MG63 (cell line): ENCODE data around the gene TBL1XR1. TPM values are rescaled to one million over a fixed set of nuclear protein-coding genes. Genes with fewer than 3 reads are reported as not detected.

Experiments used
- DNase-seq: peaks from one replicate; pipeline ENCODE4 v3.0.0-alpha.2; 2020
- H3K27me3 ChIP-seq: fragments of 250-450 bp; sonication (Bioruptor Pico); 2 replicates; pipeline ENCODE4 v1.5.1; 2020; ENCODE audit warnings: mild to moderate bottlenecking, moderate library complexity
- H3K36me3 ChIP-seq: fragments of 250-450 bp; sonication (Bioruptor Pico); 2 replicates; pipeline ENCODE4 v1.5.1; 2020; ENCODE audit warnings: mild to moderate bottlenecking, moderate library complexity
- H3K4me3 ChIP-seq: fragments of 250-450 bp; sonication (Bioruptor Pico); 2 replicates; pipeline ENCODE4 v1.5.1; 2020; ENCODE audit warnings: mild to moderate bottlenecking, moderate library complexity
- H3K9me3 ChIP-seq: fragments of 250-450 bp; sonication (Bioruptor Pico); 2 replicates; pipeline ENCODE4 v1.5.1; 2020; ENCODE audit warnings: mild to moderate bottlenecking, moderate library complexity
- total RNA-seq: library from RNA; depleted of rRNA; stranded (reverse); fragments of >200 nt; shearing (Covaris generic); gene quantifications from 2 replicates; pipeline ENCODE4 v1.2.3, GENCODE V29; 2014; ENCODE audit warnings: low replicate concordance; rRNA removed

Gene TBL1XR1
- 99.0 and 103 TPM in 2 replicates for total RNA-seq

- Histone ChIP-seq H3K27me3 (no peaks in the 10 kb centered on the region), H3K9me3 (no peaks in the 10 kb centered on the region), H3K4me3 (peak within 1 kb of the TSS; percentile 99), H3K36me3 (peaks cover 24% of the 10 kb centered on the region)
- peak; percentile 91 for DNase-seq
Measured at GRCh38 chr3:177197041-177197726, at the start of gene TBL1XR1. Gene TBL1XR1 (minus strand): TSS chr3:177197482. CDS start chr3:177064977, 132,505 bp downstream.

GRCh38 chr3:177245250-177245649 is 48.0 kb upstream of the TBL1XR1 start:
- Histone ChIP-seq H3K9me3 (0 out of 2 replicates have a peak, but pooled peaks cover 2% of the 10 kb centered on the region), H3K36me3 (no peaks in the 10 kb centered on the region), H3K27me3 (no peaks in the 10 kb centered on the region), H3K4me3 (no peak overlapping the region)
- DNase-seq: no peak

- Histone ChIP-seq H3K4me3 (no peak overlapping the region), H3K27me3 (no peaks in the 10 kb centered on the region)
- DNase-seq: no peak
Measured at GRCh38 chr3:177244606-177245005, 47.3 kb upstream of the TBL1XR1 start.

GRCh38 chr3:177238686-177239216 is 41.5 kb upstream of the TBL1XR1 start:
- no peaks in the 10 kb centered on the region for H3K9me3 ChIP-seq
- H3K27me3 ChIP-seq: no peaks in the 10 kb centered on the region
- no peaks in the 10 kb centered on the region for H3K36me3 ChIP-seq
- no peak overlapping the region for H3K4me3 ChIP-seq
- no peak for DNase-seq

More at GRCh38 chr3:177244606-177245005, 47.3 kb upstream of the TBL1XR1 start:
- 0 out of 2 replicates have a peak, but pooled peaks cover 2% of the 10 kb centered on the region for H3K9me3 ChIP-seq
- no peaks in the 10 kb centered on the region for H3K36me3 ChIP-seq

- DNase-seq: peak; percentile 60
Measured at GRCh38 chr3:177237206-177237605, 39.9 kb upstream of the TBL1XR1 start.

GRCh38 chr3:177236704-177237103 is 39.4 kb upstream of the TBL1XR1 start:
- Histone ChIP-seq H3K9me3 (no peaks in the 10 kb centered on the region), H3K36me3 (no peaks in the 10 kb centered on the region), H3K27me3 (no peaks in the 10 kb centered on the region), H3K4me3 (no peak overlapping the region)
- no peak for DNase-seq

More at GRCh38 chr3:177237206-177237605, 39.9 kb upstream of the TBL1XR1 start:
- Histone ChIP-seq H3K27me3 (no peaks in the 10 kb centered on the region), H3K36me3 (no peaks in the 10 kb centered on the region), H3K4me3 (no peak overlapping the region), H3K9me3 (no peaks in the 10 kb centered on the region)

- H3K9me3 ChIP-seq: no peaks in the 10 kb centered on the region
- no peak overlapping the region for H3K4me3 ChIP-seq
- DNase-seq: no peak
- no peaks in the 10 kb centered on the region for H3K36me3 ChIP-seq
- no peaks in the 10 kb centered on the region for H3K27me3 ChIP-seq
Measured at GRCh38 chr3:177234121-177234520, 36.8 kb upstream of the TBL1XR1 start.

- no peaks in the 10 kb centered on the region for H3K36me3 ChIP-seq
- peaks cover 3% of the 10 kb centered on the region for H3K9me3 ChIP-seq
- no peak for DNase-seq
- no peak overlapping the region for H3K4me3 ChIP-seq
- no peaks in the 10 kb centered on the region for H3K27me3 ChIP-seq
Measured at GRCh38 chr3:177231242-177231641, 34.0 kb upstream of the TBL1XR1 start.

- no peak for DNase-seq
- peaks cover 3% of the 10 kb centered on the region for H3K9me3 ChIP-seq
- H3K27me3 ChIP-seq: no peaks in the 10 kb centered on the region
- no peaks in the 10 kb centered on the region for H3K36me3 ChIP-seq
- H3K4me3 ChIP-seq: no peak overlapping the region
Measured at GRCh38 chr3:177230641-177231040, 33.4 kb upstream of the TBL1XR1 start.

GRCh38 chr3:177229791-177230190 is 32.5 kb upstream of the TBL1XR1 start:
- Histone ChIP-seq H3K36me3 (no peaks in the 10 kb centered on the region), H3K9me3 (peaks cover 3% of the 10 kb centered on the region), H3K4me3 (no peak overlapping the region), H3K27me3 (no peaks in the 10 kb centered on the region)
- DNase-seq: no peak

- Histone ChIP-seq H3K36me3 (no peaks in the 10 kb centered on the region), H3K27me3 (no peaks in the 10 kb centered on the region), H3K4me3 (no peak overlapping the region), H3K9me3 (peaks cover 3% of the 10 kb centered on the region)
- DNase-seq: no peak
Measured at GRCh38 chr3:177228601-177229190, 31.4 kb upstream of the TBL1XR1 start.

GRCh38 chr3:177224414-177224813 is 27.1 kb upstream of the TBL1XR1 start:
- no peak overlapping the region for H3K4me3 ChIP-seq
- H3K36me3 ChIP-seq: no peaks in the 10 kb centered on the region
- no peaks in the 10 kb centered on the region for H3K27me3 ChIP-seq
- DNase-seq: no peak
- peaks cover 3% of the 10 kb centered on the region for H3K9me3 ChIP-seq

GRCh38 chr3:177221744-177222143 is 24.5 kb upstream of the TBL1XR1 start:
- Histone ChIP-seq H3K27me3 (no peaks in the 10 kb centered on the region), H3K4me3 (no peak overlapping the region), H3K36me3 (no peaks in the 10 kb centered on the region), H3K9me3 (no peaks in the 10 kb centered on the region)
- no peak for DNase-seq

- H3K4me3 ChIP-seq: no peak overlapping the region
- no peak for DNase-seq
- H3K27me3 ChIP-seq: no peaks in the 10 kb centered on the region
- H3K9me3 ChIP-seq: no peaks in the 10 kb centered on the region
- H3K36me3 ChIP-seq: no peaks in the 10 kb centered on the region
Measured at GRCh38 chr3:177220136-177220974, 23.1 kb upstream of the TBL1XR1 start.

GRCh38 chr3:177213801-177214535 is 16.7 kb upstream of the TBL1XR1 start:
- Histone ChIP-seq H3K36me3 (no peaks in the 10 kb centered on the region), H3K9me3 (no peaks in the 10 kb centered on the region), H3K27me3 (no peaks in the 10 kb centered on the region; the same call in 1 of the 2 replicates), H3K4me3 (no peak overlapping the region)
- no peak for DNase-seq

- Histone ChIP-seq H3K36me3 (no peaks in the 10 kb centered on the region), H3K27me3 (no peaks in the 10 kb centered on the region; the same call in 1 of the 2 replicates), H3K4me3 (no peak overlapping the region), H3K9me3 (no peaks in the 10 kb centered on the region)
- no peak for DNase-seq
Measured at GRCh38 chr3:177212756-177213155, 15.5 kb upstream of the TBL1XR1 start.
